GM20431 (cell line): ENCODE results near the gene PLD5.
"Not testable (repeated sequence)": the region's sequence is repeated elsewhere in the genome, so short reads cannot be mapped to it uniquely, and the experiment has no call there.

Source experiments
- in situ Hi-C: fragments of 300-500 bp; cut with MseI, MboI; formaldehyde crosslinking; loops from one replicate; pipeline ENCODE4 v1.15.0; 2020; ENCODE audit warnings: low sequenced_read_pairs; ENCODE audit not compliant: unreplicated experiment

Gene PLD5

DNA sequence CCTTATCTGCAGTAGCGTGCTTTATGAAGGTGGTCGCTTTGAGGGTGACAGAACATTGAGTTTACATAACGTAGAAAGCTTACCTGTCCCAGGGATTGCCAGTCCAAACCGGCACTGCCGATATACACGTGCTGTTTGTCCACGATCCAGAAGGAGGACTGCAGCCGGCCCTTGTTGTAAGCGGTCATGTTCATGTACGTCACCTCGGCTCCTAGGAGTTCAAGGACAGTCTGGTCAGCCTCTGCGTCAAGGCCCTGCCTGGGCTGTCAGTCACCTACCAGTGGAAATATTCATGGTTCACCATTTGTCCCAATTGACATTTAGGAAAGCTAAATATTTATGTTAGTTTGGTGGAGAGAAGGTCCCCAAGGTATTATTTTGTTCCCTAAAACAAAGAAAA is 304.6 kb downstream of the PLD5 start:
- in situ Hi-C loops, result no loop called here

DNA sequence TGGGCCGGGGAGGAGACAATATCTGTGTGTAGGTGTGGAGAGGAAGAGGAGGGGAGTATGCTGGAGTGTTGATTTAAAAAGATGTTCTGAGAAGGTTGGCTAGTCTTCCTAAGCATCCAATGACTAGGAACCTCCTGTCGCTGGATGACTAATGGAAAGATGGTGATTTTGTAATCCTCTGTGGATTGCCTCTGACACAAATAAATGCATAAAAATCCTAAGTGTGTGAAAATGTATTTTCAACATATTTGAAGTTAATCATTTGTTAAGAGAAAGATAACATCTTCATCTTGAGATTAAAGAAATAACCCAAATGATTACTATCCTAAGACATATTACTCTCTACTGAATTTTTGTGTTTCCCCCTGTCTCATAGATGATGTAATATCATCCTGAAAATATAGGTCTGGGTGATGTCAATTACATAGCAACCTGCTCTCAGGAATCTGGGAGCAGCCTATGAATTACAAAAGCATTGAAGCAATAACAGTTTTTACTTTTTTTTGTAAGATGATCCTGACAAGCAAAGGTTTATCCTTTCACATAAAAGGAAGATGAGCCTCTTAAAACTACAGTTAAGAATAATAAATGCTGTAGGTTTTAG is 305.1 kb downstream of the PLD5 start:
- in situ Hi-C loops, result no loop called here

DNA sequence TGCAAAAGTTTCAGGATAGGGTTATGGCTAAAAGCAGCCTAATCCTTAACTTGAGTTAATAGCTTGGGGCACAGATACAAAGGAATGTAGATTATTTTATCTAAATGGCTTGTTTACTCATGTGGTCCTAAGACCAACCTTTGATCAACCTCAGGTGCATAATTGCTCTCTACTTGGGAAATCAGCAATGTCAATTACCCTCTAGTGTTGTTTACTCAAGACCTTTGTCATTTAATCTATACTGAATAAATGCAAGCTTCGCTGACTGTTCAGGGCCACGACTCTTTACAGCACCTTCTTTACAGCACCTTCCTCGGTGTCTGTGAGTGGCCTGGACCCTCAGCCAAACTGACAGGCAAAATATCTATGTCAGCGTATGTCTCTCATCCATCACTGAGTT is 308.1 kb downstream of the PLD5 start:
- in situ Hi-C loops, result no loop called here

DNA sequence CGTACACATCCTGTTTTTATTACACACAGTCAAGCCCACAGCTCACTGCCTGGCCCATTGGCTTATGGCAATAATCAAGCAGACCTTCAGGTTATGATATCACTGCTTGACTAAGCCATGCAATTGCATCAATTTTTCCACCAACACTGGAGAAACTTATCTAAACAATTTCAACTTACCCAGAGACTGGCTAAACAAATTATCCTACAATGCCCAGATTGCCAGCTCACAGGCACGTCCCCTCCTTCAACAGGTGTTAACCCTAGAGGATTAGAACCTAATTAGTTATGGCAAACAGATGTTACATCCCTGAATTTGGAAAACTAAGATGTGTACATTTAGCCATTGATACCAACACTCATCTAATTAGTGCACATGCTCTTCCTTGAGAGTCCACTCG is 310.0 kb downstream of the PLD5 start:
- in situ Hi-C loops, result not testable (repeated sequence)

DNA sequence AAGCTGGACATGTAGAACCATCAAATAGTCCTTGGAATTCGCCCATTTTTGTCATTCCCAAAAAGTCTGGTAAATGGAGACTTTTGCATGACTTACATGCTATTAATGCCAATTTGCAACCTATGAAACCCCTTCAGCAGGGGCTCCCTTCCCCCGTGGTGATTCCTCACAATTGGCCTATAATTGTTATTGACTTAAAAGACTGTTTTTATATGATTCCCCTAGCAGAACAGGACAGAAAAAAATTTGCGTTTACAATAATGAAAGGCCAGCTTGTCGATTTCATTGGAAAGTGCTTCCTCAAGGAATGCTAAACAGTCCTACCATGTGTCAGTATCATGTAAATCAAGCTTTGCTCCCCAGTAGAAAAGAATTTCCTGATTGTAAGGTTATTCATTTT is 311.5 kb downstream of the PLD5 start:
- in situ Hi-C loops, result not testable (repeated sequence)

DNA sequence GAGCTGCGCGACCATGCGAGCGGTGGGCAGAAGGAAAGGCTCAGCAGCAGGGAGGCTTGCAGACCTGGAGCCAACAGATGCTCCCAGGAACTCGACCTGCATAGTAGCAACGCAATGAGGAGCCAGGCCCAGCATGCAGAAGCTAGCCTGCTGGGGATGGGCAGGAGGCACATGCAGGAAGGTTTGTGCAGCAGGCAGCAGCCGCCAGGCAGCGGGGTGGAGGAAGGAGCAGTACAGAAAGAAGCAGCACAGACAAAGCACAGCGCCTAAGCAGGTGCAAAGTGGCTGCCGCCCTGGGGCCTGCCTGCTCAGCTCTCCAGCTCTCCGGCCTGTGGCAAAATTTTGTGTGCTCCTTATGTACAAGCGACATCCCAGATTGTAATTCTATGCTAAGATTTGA is 312.1 kb downstream of the PLD5 start:
- in situ Hi-C loops, result no loop called here

DNA sequence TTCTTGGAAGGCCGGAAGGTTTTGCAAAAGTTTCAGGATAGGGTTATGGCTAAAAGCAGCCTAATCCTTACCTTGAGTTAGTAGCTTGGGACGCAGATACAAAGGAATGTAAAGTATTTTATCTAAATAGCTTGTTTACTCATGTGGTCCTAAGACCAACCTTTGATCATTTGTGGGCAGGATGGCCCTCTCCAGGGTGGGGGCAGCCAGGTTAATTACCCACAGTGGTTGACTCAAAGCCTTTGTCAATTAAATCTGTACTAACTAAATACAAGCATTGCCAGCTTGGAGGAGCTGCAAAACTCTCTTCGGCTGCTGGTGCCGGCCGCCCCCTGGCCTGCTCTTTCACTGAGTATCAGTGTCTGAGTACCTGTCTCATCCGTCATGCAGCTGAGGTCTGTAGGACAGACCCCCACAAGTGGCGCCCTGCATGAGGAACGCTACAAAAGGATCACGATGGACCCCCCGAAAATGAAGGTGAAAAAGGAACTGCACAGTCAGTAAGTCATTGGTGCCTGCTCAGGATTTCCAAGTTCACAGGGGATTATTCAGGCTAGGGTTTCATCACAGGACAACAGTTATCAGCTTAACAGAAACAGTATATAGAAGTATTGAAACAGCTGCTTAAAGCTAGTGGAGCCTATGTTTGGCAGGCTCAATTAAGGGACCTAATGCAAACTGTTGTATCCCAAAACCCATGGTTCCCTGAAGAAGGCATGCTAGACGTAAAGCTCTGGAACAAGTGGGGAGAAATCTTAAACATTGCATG is 313.1 kb downstream of the PLD5 start:
- in situ Hi-C loops, result no loop called here

DNA sequence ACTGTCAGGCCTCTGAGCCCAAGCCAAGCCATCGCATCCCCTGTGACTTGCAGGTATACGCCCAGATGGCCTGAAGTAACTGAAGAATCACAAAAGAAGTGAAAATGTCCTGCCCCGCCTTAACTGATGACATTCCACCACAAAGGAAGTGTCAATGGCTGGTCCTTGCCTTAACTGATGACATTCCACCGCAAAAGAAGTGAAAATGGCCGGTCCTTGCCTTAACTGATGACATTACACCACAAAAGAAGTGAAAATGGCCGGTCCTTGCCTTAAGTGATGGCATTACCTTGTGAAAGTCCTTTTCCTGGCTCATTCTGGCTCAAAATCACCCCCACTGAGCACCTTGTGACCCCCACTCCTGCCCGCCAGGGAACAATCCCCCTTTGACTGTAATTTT is 314.2 kb downstream of the PLD5 start:
- in situ Hi-C loops, result not testable (repeated sequence)

DNA sequence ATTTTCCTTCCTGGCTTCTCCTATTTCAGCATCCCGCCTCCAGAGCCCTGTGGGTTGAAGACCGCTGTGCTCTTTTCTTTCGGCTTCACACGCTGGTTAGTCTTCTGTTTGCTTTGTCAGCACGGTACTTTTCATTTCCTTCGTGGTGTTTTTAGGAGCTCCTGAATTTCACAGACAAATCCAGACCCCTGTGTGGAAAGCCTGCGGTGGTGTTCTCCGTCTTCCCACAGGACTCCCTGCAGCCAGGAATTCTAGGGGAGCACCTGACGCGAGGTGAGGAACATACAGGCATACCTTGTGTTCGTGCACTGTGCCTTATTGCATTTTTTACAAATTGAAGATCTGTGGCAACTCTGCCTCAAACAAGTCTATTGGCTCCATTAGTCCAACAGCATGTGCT is 315.4 kb downstream of the PLD5 start:
- in situ Hi-C loops, result no loop called here

DNA sequence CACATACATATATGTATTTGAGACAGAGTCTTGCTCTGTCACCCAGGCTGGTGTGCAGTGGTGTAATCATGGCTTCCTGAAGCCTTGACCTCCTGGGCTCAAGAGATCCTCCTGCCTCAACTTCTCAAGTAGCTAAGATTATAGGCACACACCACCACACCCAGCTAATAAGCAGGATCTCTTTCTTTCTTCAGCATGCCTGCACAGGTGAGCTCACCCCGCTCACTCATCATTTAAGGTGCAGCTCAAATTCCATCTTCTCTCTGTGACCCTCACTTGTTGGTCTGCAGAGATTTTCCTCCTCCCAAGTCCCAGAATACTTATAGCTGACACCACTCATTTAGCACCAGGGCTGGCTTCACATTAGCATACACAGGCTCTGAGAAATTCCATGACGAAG is 316.5 kb downstream of the PLD5 start:
- in situ Hi-C loops, result no loop called here

DNA sequence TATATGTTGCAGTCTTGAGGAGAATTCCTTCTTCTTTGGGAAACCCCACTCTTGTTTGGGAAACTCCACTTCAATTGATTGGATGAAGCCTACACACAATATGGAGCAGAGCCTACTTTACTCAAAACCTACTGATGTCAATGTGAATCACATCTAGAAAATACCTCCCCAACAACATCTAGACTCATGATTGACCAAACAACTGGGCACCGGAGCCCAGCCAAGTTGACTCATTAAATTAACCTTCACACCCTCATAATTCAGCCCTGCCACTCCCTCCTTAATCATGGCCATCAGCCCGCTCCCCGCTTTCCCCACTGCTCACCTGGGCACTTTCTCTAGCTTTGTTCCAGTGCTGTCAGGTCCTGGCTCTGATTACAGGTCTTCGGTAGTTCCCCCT is 317.5 kb downstream of the PLD5 start:
- in situ Hi-C loops, result no loop called here

DNA sequence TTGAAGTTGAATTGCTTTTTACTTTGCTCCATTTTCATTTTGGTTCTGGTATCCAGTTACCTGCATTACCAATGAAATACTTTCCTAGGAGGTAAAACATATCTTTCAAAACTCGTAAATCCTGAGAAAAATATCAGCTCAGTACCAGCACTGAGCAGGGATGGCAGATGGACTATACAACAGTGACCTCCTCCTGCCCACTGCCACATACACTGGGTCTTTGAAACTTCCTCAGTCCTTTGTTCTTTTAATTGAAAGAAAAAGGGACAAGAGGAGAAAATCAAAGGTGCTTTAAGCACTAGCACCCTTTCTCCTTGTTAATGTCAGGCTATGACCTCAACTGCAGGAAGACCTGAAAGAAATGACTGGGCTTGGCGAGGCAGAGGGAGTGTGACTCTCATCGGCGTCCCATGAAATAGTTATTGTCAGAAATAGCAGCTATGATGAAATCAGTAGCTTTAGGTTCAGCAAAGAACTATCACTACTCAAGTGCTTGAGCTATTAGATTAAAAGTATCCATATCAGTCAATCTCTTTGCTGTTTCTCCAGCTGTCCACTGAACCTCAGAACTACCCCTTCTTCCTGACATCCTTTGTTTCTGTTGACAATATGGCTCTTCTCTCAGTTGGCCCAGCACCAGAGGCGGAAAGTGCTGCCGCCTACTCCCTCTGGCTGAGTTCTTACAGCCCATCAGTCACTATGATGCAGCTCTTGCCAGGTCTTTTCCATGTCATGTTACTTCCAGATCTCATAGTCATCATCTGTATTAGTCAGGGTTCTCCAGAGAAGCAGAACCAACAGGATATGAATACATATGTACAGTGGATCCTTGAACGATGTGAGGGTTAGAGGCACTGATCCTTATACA is 318.6 kb downstream of the PLD5 start:
- in situ Hi-C loops, result no loop called here

DNA sequence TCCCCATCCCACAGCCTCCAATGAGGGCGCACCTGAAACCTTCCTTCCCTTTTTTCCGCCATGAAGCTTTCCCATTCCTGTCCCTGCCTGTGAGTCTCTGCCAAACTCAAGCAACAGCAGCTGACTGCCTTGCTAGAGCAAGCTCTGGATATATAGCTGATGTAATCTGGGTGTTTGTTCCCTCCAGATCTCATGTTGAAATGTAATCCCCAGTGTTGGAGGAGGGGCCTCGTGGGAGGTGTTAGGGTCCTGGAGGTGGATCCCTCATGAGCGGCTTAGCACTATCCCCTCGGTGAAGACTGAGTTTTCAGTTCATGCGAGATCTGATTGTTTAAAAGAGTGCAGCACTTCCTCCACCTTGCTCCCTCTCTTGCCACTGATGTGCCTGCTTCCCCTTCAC is 321.2 kb downstream of the PLD5 start:
- in situ Hi-C loops, result no loop called here

DNA sequence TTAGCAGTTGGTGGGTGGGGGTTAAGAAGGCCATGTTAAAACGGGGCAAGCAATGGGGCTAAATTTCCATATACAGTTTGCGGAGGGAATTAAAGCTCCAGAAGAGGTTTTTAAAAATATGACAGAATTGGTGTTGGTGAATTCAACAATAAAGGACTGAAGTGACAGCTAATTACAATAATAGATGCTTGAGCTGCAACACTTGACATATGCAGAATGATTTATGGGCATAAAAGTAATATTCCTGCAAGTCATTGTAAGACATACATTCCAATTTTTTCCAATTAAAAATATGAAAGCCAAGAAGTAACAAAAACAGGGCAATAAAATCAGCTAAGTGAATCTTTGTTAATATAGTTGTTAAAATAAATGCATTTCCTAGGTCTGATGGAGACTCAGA is 323.4 kb downstream of the PLD5 start:
- in situ Hi-C loops, result no loop called here

DNA sequence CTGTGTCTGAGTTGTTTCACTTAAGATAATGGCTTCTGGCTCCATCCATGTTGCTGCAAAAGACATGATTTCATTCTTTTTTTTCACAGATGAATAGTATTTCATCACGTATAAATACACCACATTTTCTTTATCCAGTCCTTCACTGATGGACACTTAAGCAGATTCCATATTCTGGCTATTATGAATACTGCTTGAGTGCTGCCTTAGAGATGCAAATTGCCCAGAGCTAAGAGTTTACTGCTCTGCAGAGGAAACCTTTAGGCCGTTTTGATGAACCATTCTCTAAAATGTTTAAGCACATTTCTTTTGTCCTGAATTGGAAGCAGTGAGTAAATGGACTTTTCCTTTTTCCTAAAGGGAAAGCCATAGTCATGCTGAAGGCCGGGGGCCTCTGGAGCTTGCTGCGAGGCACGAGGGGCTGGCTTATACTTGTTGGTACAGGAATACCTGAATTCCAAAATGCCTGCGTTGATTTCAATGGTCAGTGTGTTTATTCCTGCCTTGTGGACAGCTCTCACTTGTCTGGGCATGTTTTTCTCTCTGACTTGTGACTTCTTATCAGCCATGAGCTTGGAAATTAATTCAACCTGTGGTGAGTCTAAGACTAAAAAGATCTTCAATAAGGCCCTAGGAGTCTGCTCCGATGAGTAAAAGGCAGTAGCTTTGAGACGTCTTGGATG is 324.6 kb downstream of the PLD5 start:
- in situ Hi-C loops, result no loop called here

DNA sequence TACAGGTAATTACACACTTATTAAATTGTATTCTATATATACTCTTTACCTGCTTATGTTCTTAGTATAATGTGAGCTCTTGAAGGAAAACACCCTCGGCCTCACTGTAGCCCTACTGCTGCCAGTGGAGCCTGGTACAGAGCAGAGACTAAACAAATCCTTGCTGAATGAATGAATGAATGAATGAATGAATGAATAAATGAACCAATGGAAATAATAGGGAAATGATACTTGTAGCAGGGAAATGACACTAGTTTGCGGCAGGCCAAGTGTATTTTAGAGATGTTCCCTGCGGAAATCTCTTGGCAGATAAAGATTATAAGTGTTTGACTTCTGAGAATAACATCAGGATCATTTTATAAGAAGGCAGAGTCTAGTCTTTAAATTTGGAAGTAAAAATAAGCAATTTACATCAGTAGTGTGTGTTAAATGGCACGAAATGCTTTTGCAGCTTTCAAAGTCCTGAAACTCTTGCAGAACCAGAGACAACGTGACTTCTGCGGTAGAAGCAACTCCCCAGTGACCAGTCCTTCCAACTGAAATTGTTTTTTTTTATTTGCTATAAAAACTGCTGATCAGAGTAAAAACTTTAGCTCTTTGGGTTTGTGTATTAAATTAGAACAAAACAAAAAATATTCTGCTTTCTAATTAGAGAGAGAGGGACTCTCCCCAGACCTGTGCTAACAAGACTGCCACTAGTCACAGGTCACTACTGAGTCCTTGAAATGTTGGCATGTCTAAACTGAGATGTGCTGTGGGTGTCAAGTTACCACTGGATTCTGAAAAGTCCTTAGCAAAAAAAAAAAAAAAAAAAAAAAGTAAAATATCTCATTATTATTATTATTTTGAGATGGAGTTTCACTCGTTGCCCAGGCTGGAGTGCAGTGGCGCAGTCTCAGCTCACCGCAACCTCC is 326.3 kb downstream of the PLD5 start:
- in situ Hi-C loops, result no loop called here

DNA sequence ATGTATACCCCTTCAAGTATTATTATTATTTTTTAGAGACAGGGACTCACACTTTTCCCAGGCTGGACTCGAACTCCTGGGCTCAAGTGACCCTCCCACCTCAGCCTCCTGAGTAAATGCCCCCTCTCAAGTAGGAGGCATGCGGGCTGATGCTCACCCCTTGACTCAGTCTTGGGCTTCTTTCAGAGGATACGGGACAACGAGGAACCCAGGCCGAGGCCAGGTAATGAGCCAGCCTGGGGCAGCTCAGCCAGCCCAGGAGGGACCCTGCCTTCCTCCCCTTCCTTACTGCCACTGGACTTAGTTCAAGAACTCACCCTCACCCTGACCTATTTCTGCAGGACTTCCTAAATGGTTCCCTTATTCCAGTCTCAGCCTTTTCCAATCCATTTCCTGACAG is 327.6 kb downstream of the PLD5 start:
- in situ Hi-C loops, result no loop called here

DNA sequence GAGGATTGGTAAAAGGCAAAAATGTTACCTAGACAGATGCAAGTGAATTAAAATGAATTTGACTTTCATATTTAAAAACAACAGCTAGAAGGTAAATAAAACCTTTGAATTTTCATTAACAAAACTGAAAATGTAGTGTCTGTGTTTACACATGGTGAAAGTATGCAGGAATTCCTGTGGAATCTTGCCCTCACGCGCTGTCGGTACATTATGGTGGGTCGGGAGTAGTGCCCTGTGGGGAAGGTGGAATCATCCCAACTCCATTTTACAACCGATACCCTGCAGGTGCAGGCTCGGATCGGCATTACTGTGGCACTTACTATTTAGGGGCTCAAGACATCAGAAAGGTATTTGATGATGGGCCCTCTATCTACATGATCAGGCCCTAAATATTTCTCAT is 328.4 kb downstream of the PLD5 start:
- in situ Hi-C loops, result no loop called here

DNA sequence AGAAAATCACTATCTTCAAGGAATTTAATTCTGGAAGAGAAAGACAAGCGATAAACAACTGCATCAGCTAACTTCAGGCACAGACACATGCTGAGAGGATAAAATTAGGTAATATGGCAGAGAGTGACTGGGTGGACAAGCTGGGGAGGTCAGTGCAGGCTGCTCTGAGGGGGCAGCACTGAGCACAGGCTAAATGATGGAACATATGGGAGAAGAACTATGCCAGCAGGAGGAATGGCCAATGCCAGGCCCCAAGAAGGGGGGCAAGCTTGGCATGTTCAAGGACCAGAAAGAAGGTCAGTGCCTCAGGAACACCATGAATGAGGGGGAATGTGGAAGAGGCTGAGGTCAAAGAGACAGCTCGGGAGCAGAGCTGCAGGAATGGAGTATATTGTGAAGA is 334.9 kb downstream of the PLD5 start:
- in situ Hi-C loops, result no loop called here

DNA sequence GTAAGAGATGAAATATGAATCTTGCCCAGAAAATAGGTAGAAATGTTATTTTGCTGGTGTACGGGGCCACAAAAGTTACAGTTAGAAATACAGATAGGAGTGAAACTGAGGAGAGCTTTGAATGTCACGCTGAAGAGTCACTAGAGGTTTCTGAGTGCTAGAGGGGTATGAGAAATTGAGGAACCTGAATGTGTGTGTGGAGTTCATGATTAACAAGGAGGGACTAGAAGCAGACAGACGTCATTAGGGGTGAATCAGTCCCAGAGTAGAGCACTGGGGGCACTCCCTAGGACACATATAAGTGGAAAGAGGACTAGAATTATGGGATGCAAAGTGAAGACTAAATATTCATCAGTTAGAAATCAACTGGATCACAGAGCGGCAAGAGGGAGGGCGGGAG is 336.7 kb downstream of the PLD5 start:
- in situ Hi-C loops, result no loop called here
